ENCODE results near the gene SLC25A51.

SLC25A51 gene

GRCh38 chr9:37856551-37856950, 47.4 kb downstream of the SLC25A51 start:
- in situ Hi-C loops (cut with MboI; ENCODE audit: low sequenced_read_pairs) = no loop called here

DNA sequence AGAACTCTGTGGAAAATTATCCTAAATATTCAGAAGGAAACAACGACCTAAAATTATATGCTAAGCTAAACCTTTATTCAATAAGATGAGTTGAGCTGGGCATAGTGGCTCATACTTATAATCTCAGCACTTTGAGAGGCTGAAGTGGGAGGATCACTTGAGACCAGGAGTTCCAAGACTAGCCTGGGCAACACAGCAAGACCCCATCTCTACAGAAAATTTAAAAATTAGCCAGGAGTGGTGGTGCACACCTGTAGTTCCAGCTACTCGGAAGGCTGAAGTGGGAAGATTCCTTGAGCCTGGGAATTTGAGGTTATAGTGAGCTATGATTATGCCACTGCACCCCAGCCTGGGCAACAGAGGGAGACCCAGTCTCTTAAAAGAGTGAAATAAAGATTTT, 51.7 kb downstream of the SLC25A51 start:
- in situ Hi-C loops (cut with MboI; ENCODE audit: low sequenced_read_pairs) = no loop called here

DNA sequence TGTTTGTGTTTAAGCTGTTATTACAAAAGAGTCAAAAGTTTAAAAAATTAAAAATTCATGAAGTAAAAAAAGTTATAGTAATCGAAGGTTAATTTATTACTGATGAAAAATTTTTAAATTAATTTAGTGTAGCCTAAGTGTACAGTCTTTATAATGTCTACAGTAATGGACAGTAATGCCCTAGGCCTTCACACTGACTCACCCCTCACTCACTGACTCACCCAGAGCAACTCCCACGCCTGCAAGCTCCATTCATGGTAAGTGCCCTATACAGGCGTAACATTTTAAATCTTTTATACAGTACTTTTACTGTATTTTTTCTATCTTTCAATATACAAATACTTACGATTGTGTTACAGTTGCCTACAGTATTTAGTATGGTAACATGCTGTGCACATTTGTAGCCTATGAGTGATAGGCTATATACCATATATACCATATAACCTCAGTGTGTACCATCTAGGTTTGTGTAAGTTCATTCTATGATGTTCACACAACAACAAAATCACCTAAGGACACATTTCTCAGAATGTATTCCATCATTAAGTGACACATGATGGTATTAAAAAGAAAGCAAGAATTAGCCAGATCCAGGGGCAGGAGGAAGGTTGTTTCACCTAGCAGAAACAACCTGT, 63.2 kb downstream of the SLC25A51 start:
- in situ Hi-C loops (cut with MboI; ENCODE audit: low sequenced_read_pairs) = no loop called here

GRCh38 chr9:37839496-37840461, 64.1 kb downstream of the SLC25A51 start:
- in situ Hi-C loops (cut with MboI; ENCODE audit: low sequenced_read_pairs) = no loop called here

Measured in HL-60/S4 treated with retinoic acid at 250 ng/mL for 4 days and 3 days (cell line).